ENCODE measurements around the gene HAL.

GRCh38 chr12:96034621-96035282, 38.6 kb upstream of the HAL start:
- TF ChIP-seq CTCF (IDR thresholded peaks at IDR 0.05) (no peak), EZH2 (IDR thresholded peaks at IDR 0.05; ENCODE audit: borderline replicate concordance, insufficient read depth, low read depth, low read length, poor library complexity, severe bottlenecking) (no peak)
